Activated naive CD4-positive, alpha-beta T cell treated with anti-CD3 and anti-CD28 coated beads, Interleukin-2, amount 50 U/mL, for 16 hours (primary cell): ENCODE results near the gene SEC24A.
"Not testable (repeated sequence)": the region's sequence is repeated elsewhere in the genome, so short reads cannot be mapped to it uniquely, and the experiment has no call there.

Experiments
- DNase-seq: peaks from one replicate; pipeline ENCODE4 v3.0.0-alpha.2; 2020

The SEC24A gene

DNA sequence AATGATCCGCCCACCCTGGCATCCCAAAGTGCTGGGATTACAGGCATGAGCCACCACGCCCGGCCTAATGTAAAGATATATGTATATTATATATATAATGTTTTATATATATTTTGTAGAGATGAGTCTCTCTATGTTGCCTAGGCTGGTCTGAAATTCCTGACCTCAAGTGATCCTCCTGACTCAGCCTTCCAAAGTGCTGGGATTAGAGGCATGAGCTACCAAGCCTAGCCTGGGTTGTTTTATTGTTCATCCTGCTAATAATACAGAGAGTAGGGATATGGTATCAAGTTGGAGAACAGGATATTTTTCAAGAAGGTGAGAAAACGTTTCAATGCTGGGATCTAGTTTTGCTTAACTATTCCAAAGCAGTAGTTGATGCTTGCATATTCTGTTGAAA, 2.9 kb downstream of the SEC24A start:
- DNase-seq = no peak

DNA sequence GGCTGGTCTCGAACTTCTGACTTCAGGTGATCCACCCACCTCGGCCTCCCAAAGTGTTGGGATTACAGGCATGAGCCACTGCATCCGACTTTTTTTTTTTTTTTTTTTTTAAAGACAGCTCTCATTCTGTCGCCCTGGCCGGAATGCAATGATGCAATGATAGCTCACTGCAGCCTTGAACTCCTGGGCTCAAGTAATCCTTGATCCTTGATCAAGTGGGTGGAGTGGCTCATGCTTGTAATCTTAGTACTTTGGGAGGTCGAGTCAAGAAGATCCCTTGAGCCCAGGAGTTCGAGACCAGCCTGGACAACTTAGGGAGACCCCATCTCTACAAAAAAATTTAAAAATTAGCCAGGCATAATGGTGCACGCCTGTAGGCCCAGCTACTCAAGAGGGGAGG, 8.1 kb downstream of the SEC24A start:
- DNase-seq = no peak

DNA sequence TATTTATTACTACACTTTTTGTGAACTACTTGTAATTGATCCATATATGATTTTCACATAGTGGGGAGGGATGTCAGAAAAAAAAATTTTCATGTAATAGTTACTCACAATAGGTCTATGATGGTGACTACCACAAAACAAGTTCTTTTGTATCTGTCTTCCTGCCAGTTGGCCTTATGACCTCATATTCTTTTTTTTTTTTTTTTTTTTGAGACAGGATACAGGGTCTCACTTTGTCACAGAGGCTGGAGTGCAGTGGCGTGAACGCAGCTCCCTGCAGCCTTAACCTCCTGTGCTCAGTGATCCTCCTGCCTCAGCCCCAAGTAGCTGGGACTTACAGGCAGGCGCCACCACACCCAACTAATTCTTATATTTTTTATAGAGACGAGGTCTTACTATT, 10.9 kb downstream of the SEC24A start:
- DNase-seq = no peak

DNA sequence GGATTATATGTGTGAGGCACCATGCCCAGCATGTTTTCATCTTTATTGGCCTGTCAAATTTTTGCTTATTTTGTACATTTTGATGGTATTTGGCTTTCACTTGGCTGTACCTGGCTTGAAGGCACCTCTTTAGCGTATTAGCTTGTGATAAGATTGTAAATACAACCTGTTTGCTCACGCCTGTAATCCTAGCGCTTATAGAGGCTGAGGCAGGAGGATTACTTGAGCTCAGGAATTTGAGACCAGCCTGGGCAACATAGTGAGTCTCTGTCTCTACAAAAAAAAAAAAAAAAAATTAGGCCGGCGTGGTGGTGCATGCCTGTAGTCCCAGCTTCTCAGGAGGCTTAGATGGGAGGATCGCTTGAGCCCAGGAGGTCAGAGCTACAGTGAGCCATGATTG, 11.3 kb downstream of the SEC24A start:
- DNase-seq = no peak

DNA sequence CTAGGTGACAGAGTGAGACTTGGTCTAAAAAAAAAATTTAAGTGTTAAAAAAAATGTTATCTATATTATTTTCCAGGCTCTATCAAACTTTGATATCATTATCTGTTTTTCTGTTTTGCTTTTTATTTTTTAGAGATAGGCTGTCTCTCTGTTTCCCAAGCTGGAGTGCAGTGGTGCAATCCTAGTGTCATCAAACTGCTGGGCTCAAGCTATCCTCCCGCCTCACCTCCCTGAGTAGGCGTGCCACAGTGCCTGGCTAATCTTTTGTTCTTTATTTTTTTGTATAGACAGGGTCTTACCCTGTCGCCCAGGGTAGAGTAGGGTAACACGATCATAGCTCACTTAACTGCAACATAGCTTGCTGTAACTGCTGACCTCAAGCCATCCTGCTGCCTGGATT, 14.4 kb downstream of the SEC24A start:
- no peak for DNase-seq

DNA sequence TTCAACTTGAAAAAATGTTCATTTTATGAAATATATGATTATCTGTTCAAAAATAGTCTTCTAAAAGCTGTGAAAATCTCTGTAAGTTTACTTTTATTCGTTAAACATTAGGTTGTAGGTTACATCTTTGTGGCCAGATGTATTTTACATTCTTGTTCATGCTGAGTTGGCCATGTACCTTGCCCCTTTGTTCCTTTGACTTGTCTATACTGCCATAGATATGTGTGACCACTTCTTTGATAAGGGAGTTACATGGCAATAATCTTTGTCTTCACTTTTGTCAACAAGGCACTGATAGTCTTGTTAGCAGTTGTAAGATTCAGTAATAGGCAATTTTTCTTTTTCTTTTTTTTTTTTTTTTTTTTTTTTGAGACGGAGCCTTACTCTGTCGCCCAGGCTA, 15.9 kb downstream of the SEC24A start:
- DNase-seq = no peak

DNA sequence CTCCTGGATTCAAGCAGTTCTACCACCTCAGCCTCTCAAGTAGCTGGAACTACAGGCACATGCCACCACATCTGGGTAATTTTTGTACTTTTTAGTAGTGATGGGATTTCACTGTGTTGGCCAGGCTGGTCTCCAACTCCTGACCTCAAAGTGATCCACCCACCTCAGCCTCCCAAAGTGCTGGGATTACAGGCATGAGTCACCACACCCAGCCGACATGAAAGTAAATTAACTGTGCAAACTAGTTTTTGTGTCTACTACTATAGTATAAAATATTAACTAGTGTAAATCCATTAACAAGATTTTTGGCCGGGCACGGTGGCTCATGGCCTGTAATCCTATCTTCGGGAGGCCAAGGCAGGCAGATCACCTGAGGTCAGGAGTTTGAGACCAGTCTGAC, 25.0 kb downstream of the SEC24A start:
- not testable (repeated sequence) for DNase-seq

DNA sequence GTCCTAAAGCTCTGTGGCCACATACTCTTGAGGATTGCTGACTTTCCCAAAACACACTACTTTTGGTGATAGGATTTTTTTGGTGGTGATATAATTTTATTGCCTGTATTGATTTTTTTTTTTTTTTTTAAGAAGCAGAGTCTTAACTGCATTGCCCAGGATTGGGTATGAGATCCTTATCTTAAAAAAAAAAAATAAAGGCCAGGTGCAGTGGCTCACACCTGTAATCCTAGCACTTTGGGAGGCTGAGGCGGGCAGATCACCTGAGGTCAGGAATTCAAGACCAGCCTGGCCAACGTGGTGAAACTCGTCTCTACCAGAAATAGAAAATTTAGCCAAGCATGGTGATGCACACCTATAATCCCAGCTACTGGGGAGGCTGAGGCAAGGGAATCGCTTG, 28.8 kb downstream of the SEC24A start:
- not testable (repeated sequence) for DNase-seq

DNA sequence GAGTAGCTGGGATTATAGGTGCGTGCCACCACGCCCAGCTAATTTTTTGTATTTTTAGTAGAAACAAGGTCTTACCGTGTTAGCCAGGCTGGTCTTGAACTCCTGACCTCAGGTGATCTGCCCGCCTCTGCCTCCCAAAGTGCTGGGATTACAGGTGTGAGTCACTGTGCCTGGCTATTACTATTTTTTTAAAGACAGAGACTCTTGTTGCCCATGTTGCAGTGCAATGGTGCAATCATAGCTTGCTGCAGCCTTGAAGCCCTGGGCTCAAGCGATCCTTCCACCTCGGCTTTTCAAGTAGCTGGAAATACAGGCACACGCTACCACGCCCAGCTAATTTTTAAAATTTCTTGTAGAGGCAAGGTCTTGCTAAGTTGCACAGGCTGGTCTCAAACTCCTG, 41.6 kb downstream of the SEC24A start:
- not testable (repeated sequence) for DNase-seq

DNA sequence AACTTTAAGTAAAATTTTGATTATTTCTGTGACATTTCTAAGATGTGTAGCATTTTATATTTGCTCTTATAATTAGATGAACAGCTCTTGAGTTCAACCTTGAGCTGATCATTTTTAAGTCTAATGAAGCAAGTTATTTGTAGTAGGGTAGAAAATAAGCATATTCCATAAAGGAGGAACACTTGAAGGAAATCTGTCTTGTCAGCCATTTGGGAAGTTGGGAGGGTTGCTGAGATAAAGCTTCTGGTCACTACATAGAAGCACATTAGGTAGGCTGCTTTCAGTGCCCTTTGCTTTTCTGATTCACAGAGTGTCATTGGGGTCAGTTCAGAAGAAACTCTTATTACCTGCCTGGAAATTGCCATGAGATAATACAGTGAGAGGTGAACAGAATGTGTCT, 44.1 kb downstream of the SEC24A start:
- no peak for DNase-seq

DNA sequence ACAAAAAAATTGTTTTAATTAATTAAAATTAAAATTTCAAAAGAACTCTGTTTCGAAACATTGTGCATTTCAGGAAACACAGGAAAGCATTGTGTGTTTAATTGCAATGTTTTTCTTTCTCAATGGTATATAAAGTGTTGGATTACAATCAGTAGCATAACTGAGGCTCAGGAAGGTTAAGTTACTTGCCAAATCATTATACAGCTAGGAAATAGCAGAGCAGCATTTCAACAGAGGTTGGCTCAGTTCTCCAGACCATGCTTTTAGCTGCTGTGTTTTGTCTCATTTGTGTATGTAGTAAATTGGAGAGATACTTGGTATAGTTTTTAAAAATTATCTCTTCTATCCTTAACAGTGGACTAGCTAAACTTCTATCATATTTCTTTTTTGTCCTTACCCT, 59.7 kb downstream of the SEC24A start:
- no peak for DNase-seq

DNA sequence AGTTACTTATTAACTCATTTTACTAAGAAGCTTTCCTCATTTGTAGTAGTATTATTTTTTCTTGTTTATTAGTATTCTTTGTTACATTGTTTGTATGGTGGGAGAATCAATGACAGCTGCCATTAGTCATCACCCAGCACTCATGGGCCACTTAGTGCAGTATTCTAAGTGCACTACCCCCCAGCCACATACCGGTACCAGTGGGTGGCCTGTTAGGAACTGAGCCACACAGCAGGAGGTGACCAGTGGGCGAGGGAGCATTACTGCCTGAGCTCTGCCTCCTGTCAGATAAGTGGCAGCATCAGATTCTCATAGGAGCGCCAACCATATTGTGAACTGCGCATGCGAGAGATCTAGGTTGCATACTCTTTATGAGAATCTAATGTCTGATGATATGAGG, 65.5 kb downstream of the SEC24A start:
- no peak for DNase-seq

DNA sequence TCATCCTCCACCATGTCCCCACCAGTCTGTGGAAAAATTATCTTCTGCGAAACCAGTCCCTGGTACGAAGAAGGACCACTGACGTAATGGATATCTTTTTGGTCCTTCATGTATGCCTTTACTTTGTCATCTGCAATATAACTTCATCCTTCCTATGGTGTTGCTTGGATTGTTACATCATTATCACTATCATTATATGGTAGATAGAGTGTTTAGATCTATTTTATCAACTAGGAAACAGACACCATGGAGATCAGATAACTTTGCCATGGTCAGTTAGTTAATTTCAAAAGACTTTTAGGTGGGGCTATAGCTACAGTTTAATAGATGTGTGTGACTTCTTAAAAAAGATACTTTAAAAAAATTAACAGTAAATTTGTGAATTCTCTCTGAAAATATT, 66.0 kb downstream of the SEC24A start:
- DNase-seq = no peak

DNA sequence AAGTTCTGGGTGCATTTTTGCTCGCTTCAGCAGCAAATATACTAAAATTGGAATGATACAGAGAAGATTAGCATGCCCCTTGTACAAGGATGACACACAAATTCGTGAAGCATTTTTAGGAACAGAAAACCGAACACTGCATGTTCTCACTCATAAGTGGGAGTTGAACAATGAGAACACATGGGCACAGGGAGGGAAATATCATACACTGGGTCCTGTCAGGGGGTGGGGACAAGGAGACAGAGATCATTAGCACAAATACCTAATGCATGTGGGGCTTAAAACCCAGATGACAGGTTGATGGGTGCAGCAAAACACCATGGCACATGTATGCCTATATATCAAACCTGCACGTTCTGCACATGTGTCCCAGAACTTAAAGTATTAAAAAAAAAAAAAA, 66.9 kb downstream of the SEC24A start:
- DNase-seq = not testable (repeated sequence)

DNA sequence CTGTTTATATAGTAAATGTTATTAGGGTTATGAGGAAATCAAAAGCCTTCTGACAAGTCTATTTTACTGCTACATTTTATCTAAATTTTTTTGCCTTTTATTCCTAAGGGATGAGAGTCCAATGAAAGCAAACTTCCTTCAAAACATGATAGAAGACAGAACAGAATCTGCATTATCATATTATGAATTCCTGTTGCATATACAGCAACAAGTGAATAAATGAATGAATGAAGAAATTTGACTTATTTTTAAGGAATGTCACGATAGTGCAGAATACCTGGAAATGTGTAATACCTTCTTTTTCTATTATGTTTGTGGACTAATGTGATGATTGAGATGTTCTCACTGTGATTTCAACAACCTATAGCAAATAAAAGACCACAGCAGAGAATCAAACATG, 76.3 kb downstream of the SEC24A start:
- DNase-seq = no peak

DNA sequence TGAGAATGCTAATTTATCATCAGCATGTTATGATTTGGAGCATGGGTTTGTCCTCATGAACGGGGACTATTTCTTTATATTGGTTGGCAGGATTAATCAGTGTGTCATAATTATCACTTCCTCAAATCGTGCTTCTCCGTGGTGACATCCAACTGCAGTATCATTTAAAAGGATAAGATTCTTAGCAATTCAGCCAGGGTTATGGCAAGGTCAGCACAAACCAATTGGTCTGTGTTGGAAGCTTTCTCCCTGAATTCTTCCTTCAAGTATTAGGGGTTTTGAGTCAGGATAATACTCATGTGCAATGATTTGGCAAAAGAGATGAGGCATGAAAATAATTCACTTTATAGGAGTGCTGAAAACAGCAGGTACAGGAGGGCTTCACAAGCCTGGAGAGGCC, 84.2 kb downstream of the SEC24A start:
- DNase-seq = no peak

DNA sequence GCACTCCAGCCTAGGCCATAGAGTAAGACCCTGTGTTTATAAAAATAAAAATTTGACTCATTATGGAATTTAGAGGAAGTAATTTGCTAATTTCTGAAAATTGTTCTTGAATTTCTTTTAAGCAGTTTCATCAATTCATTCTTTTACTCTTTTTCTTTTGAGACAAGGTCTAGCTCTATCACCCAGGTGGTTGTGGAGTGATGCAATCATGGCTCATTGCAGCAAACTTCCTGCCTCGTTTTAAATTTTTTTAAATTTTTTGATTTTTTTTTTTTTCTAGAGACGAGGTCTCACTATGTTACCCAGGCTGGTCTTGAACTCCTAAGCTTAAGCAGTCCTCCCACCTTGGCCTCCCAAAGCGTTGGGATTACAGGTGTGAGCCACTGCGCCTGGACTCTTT, 86.7 kb downstream of the SEC24A start:
- no peak for DNase-seq

DNA sequence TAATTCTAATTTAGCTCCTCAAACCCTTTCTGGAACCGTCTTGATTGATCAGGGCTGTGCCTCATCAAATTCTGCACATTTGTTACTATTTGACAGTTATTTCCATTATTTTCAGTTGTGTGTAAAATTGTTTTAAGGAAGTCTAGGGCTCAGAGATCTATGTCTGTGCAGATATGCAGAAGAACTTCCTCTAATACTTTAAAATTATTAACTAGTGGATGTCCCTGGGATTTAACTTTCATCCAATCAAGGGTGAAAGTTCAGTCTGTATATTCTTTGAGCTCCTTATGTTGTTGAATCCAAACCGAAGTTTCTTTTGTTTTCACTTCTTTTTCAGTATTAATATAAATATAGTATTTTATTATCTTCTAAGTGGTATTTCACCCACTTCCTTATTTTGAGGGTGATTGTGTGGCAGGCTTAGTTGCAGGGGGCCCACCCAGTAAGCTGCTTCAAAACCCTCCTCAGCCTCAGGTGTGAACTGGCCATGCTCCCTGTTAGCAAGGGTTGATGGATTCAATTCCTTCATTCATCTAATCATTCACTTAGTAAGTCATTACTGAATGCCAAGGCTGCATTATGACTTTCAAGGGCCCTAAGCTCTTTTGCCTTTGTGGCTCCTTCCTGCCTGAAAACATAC, 87.7 kb downstream of the SEC24A start:
- DNase-seq = no peak

DNA sequence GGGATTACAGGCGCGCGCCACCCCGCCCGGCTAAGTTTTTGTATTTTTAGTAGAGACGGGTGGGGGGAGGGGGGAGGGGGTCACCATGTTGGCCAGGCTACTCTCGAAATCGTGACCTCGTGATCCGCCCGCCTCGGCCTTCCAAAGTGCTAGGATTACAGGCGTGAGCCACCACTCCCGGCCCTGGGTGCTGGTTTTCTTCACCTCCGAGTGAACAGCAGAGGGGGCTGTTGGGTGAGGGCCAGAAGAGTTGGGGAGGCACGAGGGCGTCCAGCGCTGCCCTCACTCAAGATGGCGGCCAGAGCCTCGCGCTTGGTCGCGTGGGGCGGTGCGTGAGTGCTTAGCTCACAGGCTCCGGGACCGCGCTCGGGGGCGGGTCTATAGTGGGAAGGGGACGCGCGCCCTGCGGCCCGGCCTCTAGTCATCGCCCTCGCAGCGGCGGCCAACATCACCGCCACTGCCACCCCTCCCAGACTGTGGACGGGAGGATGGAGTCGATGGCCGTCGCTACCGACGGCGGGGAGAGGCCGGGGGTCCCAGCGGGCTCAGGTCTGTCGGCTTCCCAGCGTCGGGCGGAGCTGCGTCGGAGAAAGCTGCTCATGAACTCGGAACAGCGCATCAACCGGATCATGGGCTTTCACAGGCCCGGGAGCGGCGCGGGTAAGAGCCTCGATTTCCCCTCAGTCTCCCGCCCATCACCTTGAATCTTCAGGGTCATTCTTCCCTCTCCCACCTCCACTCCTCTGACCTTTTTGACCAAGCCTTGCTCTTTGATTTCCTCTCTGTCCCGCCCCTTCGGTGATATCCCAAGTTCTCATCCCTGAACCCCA, 89.8 kb downstream of the SEC24A start, which contains the start of gene CAMLG:
TSS of gene CAMLG (plus strand) at position 416 of the 830 bp plus-strand sequence. CDS start at position 489, 73 bp downstream.
- peak; percentile 98 for DNase-seq

DNA sequence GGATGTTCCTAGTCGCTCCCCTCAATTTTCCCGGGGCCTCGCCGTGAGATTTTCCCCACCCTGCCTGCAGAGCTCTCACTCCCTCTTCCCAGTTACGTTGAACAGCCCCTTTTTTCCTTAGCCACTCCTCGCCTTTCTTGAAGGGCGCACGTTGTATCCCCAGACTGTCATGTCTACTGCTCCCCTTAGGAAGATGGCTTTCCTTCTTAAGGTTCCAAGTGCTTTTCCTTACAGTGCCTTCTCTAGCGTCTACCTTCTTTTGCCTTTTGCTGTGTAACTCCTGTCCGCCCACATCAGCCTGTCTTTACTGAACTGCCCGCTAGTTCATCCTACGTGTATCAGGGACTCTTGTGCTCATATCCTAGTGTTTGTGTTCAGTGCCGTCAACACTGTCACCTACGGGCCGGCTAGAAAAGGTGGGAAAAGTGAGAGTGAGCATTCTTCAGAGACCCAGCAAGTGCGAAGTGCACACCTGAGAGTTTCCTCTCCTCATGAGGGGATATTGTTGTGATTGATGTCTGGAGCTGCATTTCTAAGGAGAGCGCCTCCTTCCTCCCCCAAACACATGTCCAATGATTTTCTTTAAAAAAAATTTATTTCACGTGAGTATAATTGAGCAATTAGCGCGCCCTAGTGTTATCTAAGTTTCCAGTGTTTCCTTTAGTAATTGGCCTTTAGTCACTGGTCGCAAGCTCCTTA, 90.5 kb downstream of the SEC24A start:
- peak; percentile 33 for DNase-seq

DNA sequence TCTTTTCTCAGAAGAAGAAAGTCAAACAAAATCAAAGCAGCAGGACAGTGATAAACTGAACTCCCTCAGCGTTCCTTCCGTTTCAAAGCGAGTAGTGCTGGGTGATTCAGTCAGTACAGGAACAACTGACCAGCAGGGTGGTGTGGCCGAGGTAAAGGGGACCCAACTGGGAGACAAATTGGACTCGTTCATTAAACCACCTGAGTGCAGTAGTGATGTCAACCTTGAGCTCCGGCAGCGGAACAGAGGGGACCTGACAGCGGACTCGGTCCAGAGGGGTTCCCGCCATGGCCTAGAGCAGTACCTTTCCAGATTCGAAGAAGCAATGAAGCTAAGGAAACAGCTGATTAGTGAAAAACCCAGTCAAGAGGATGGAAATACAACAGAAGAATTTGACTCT, 92.5 kb downstream of the SEC24A start:
- DNase-seq = no peak

DNA sequence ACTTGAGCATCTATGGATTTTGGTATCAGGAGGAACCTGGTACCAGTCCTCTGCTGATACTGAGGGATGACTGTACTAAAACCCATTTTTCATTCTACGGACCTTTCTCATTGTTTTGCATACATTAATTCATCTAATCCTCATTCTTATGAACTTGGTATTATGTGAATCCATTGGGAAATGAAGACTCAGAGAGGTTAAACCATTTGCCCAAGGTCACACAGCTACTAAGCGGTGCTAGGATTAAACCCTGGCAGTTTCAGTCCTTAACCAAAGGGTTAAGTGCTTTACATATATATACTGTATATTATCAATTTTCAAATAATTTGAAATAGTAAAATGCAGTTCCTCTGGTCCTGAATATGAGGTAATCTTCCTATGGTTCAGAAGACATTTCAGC, 93.5 kb downstream of the SEC24A start:
- no peak for DNase-seq

DNA sequence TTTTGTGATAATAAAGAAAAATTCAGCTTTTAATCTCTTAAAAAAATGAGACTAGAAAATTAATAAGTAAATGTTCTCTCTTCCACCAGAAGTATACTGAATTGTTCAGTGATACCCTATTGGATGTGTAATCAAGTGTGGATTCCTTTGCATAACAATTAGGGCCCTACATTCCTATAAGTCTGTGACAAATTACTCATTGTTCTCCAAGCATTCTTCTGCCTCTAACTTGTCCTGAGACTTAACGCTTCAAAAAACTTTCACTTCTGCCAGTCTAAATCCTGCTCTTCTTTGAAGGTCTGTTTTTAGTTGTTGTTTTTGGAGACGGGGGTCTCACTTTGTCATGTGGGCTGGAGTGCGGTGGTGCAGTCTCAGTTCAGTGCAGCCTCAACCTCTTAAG, 100.8 kb downstream of the SEC24A start:
- DNase-seq = no peak

DNA sequence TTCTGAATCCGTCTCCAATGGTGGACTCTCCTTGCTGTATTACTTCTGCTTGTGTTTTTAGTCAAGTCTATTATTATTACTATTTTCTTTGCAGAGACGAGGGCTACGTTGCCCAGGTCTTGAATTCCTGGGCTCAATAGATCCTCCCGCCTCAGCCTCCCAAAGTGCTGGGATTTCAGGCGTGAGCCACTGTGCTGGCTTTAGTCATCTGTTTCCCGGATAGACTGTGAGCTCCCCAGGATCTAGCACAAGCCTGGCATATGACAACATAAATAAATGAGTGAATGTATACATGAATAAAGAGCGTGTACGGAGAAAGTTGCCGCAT, 109.6 kb downstream of the SEC24A start:
- no peak for DNase-seq
